ENCODE data around the gene JOSD2. TPM values are rescaled to one million over a fixed set of nuclear protein-coding genes. Genes with fewer than 3 reads are reported as not detected.

JOSD2 gene
- total and polyA plus RNA-seq, 2 donors (not counting 1 experiment from before 2014, with no cell fraction given), result 25.0 to 32.8 TPM

DNA sequence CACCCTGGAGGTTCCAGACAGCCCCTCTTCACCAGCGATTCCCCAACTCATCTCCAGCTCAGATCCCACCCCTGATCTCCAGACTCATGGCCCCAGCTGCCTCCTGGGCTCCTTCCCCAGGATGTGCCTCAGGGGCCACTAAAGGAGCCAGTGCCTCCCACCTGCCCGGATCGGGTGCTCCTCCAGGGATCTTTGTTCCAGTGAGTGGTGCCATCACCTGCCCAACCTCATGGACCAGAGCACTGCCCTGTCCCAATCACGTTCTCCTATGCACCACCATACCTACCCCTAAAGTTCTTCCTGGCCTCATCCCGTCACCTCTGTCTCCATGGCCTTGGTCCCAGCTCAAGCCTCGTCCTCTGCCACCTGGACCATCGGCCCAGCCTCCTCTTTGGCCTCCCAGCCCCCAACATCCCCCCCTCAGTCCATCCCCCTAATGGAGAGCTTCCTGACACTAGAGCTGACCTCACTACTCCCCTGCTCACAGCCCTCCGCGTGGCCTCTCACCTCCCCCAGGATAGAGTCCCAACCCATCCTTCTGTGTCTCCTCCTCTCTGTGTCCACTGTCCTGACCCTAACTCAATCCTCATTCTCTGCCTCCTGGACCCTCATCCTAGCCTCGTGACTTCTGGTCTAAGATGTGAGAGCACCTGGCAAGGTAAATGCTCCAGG, 25.6 kb downstream of the JOSD2 start:
- H3K9me3 Mint-ChIP-seq (ENCODE audit: insufficient read depth), result no peaks in the 10 kb centered on the region
- no peaks in the 10 kb centered on the region for H3K27me3 ChIP-seq (replicated peaks in 1 of 4; ENCODE audit: control extremely low read depth in 1 of 4, control insufficient read depth in 3 of 4, insufficient read depth in 4 of 4, low read length in 3 of 4)
- peaks cover 0 to 12% (median 0%) of the 10 kb centered on the region in 3 donors for H3K9me3 ChIP-seq (ENCODE audit: control extremely low read depth in 1 of 3, control insufficient read depth in 2 of 3, insufficient read depth in 1 of 3, low read length in 2 of 3)
- H3K4me3 Mint-ChIP-seq, result no peak overlapping the region
- peaks cover 4% of the 10 kb centered on the region in 2 donors for H3K4me1 ChIP-seq (ENCODE audit: control insufficient read depth in 2 of 2, insufficient read depth in 2 of 2, low read length in 2 of 2)
- ATAC-seq (ENCODE audit: low read depth), result no peak
- 93% methylated on average over 9 of the region's 10 CpGs for WGBS (ENCODE audit: insufficient coverage)
- TF ChIP-seq EZH2 (IDR thresholded peaks at IDR 0.05; ENCODE audit: borderline replicate concordance, insufficient read depth, low read depth, low read length, poor library complexity, severe bottlenecking), result no peak
- TF ChIP-seq, protein P1, sequence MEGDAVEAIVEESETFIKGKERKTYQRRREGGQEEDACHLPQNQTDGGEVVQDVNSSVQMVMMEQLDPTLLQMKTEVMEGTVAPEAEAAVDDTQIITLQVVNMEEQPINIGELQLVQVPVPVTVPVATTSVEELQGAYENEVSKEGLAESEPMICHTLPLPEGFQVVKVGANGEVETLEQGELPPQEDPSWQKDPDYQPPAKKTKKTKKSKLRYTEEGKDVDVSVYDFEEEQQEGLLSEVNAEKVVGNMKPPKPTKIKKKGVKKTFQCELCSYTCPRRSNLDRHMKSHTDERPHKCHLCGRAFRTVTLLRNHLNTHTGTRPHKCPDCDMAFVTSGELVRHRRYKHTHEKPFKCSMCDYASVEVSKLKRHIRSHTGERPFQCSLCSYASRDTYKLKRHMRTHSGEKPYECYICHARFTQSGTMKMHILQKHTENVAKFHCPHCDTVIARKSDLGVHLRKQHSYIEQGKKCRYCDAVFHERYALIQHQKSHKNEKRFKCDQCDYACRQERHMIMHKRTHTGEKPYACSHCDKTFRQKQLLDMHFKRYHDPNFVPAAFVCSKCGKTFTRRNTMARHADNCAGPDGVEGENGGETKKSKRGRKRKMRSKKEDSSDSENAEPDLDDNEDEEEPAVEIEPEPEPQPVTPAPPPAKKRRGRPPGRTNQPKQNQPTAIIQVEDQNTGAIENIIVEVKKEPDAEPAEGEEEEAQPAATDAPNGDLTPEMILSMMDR (IDR thresholded peaks at IDR 0.05), result no peak
- intact Hi-C loops (cut with micrococcal nuclease), result no loop called here
- H3K79me2 ChIP-seq (ENCODE audit: control insufficient read depth, insufficient read depth, low read length), result peaks cover 13% of the 10 kb centered on the region
- POLR2A ChIA-PET, result no interaction called here
- H3K4me2 ChIP-seq (replicated peaks; ENCODE audit: low read depth, low read length, poor library complexity, severe bottlenecking), result no peak overlapping the region
- H3K27ac Mint-ChIP-seq, result no peak overlapping the region
- no peak overlapping the region for H3K27ac ChIP-seq (ENCODE audit: low read length in 2 of 2)
- H3K9ac ChIP-seq (ENCODE audit: low read length), result no peak overlapping the region
- H2AFZ ChIP-seq (ENCODE audit: insufficient read depth, low read depth, low read length, poor library complexity, severe bottlenecking), result no peak overlapping the region
- peaks cover 8% of the 10 kb centered on the region for H3K4me1 Mint-ChIP-seq
- CTCF ChIA-PET, result interaction anchor here (1.2 kb wide), 1 partner anchor 23 kb away, joined by 3 read pairs; no protein-coding TSS in a partner anchor
- no peaks in the 10 kb centered on the region for H3K27me3 Mint-ChIP-seq
- no peak overlapping the region for H3K4me3 ChIP-seq (ENCODE audit: control extremely low read depth in 1 of 5, extremely low read depth in 1 of 5, insufficient read depth in 1 of 5, low read depth in 2 of 5, low read length in 4 of 5)
- H3K36me3 ChIP-seq (replicated peaks in 1 of 2; ENCODE audit: control extremely low read depth in 1 of 2, control insufficient read depth in 1 of 2, extremely low read depth in 1 of 2, insufficient read depth in 2 of 2, low read length in 1 of 2), result peaks cover 0 to 28% of the 10 kb centered on the region in 2 experiments
- H4K20me1 ChIP-seq (ENCODE audit: control insufficient read depth, insufficient read depth, low read length, poor library complexity, severe bottlenecking), result peaks cover 31% of the 10 kb centered on the region
- DNase-seq, result no peak

DNA sequence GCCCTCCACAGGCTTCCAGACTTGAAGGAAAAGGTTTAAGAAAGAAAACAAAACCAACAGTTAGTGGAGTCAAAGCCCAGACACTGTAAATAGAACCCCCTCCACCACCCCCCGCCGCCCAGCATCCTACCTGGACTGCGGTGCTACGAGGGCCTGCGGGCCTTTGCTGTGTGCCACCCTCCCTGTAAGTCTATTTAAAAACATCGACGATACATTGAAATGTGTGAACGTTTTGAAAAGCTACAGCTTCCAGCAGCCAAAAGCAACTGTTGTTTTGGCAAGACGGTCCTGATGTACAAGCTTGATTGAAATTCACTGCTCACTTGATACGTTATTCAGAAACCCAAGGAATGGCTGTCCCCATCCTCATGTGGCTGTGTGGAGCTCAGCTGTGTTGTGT, 28.1 kb downstream of the JOSD2 start:
- 92% methylated on average over 10 of the region's 10 CpGs for WGBS (ENCODE audit: insufficient coverage)
- DNase-seq (no peak), ATAC-seq (ENCODE audit: low read depth) (no peak)
- no peaks in the 10 kb centered on the region for H3K9me3 Mint-ChIP-seq (ENCODE audit: insufficient read depth)
- Histone ChIP-seq H3K4me2 (replicated peaks; ENCODE audit: low read depth, low read length, poor library complexity, severe bottlenecking) (no peak overlapping the region), H3K9ac (ENCODE audit: low read length) (no peak overlapping the region), H3K9me3 (ENCODE audit: control extremely low read depth in 1 of 3, control insufficient read depth in 2 of 3, insufficient read depth in 1 of 3, low read length in 2 of 3) (peaks cover 0 to 10% (median 0%) of the 10 kb centered on the region in 3 donors), H2AFZ (ENCODE audit: insufficient read depth, low read depth, low read length, poor library complexity, severe bottlenecking) (no peak overlapping the region), H3K27ac (ENCODE audit: low read length in 2 of 2) (no peak overlapping the region), H4K20me1 (ENCODE audit: control insufficient read depth, insufficient read depth, low read length, poor library complexity, severe bottlenecking) (peaks cover 56% of the 10 kb centered on the region), H3K27me3 (replicated peaks in 1 of 4; ENCODE audit: control extremely low read depth in 1 of 4, control insufficient read depth in 3 of 4, insufficient read depth in 4 of 4, low read length in 3 of 4) (no peaks in the 10 kb centered on the region), H3K79me2 (ENCODE audit: control insufficient read depth, insufficient read depth, low read length) (peaks cover 38% of the 10 kb centered on the region), H3K4me1 (ENCODE audit: control insufficient read depth in 2 of 2, insufficient read depth in 2 of 2, low read length in 2 of 2) (peaks cover 7 to 9% of the 10 kb centered on the region in 2 donors), H3K4me3 (ENCODE audit: control extremely low read depth in 1 of 5, extremely low read depth in 1 of 5, insufficient read depth in 1 of 5, low read depth in 2 of 5, low read length in 4 of 5) (no peak overlapping the region), H3K36me3 (replicated peaks in 1 of 2; ENCODE audit: control extremely low read depth in 1 of 2, control insufficient read depth in 1 of 2, extremely low read depth in 1 of 2, insufficient read depth in 2 of 2, low read length in 1 of 2) (peaks cover 0 to 51% of the 10 kb centered on the region in 2 experiments)
- peaks cover 13% of the 10 kb centered on the region for H3K4me1 Mint-ChIP-seq
- CTCF ChIA-PET, result no interaction called here
- H3K27ac Mint-ChIP-seq, result no peak overlapping the region
- TF ChIP-seq, protein P1 (IDR thresholded peaks at IDR 0.05), result no peak
- no peak for TF ChIP-seq EZH2 (IDR thresholded peaks at IDR 0.05; ENCODE audit: borderline replicate concordance, insufficient read depth, low read depth, low read length, poor library complexity, severe bottlenecking)
- POLR2A ChIA-PET, result no interaction called here
- intact Hi-C loops (cut with micrococcal nuclease), result no loop called here
- H3K27me3 Mint-ChIP-seq, result no peaks in the 10 kb centered on the region
- no peak overlapping the region for H3K4me3 Mint-ChIP-seq
